Fibroblast of pulmonary artery (primary cell): ENCODE data around the gene IFNA10.
"Not testable (repeated sequence)": the region's sequence is repeated elsewhere in the genome, so short reads cannot be mapped to it uniquely, and the experiment has no call there.

Experiments used
- DNase-seq: peaks from one replicate; pipeline ENCODE4 v3.0.0-alpha.2; 2010; ENCODE audit warnings: low read depth
- H3K4me3 ChIP-seq: replicated peaks from 2 replicates; pipeline ENCODE4 v1.5.1; 2011; ENCODE audit warnings: low read depth, mild to moderate bottlenecking, control low read depth, low read length, moderate library complexity
- TF ChIP-seq, protein P1 (sequence below): IDR thresholded peaks from 2 replicates; pipeline ENCODE4 v1.5.1; 2011; ENCODE audit warnings: mild to moderate bottlenecking, control low read depth, low read length, inconsistent platforms; ENCODE audit errors: missing control alignments

The IFNA10 gene

DNA sequence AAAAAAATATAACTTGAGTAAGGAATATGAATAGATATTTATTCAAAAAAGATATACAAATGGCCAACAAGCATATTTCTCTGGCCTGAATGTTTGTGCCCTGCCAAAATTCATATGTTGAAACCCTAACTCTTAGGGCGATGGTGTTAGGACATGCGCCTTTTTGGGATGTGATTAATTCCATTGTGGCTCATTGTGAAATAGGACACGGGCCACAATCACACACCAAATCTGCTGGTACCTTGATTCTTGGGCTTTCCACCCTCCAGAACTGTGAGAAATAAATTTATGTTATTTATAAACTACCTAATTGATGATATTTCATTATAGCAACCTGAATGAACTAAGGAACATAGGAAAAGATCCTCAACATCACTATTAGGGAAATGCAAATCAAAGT, 34.8 kb downstream of the IFNA10 start:
- TF ChIP-seq, protein P1, sequence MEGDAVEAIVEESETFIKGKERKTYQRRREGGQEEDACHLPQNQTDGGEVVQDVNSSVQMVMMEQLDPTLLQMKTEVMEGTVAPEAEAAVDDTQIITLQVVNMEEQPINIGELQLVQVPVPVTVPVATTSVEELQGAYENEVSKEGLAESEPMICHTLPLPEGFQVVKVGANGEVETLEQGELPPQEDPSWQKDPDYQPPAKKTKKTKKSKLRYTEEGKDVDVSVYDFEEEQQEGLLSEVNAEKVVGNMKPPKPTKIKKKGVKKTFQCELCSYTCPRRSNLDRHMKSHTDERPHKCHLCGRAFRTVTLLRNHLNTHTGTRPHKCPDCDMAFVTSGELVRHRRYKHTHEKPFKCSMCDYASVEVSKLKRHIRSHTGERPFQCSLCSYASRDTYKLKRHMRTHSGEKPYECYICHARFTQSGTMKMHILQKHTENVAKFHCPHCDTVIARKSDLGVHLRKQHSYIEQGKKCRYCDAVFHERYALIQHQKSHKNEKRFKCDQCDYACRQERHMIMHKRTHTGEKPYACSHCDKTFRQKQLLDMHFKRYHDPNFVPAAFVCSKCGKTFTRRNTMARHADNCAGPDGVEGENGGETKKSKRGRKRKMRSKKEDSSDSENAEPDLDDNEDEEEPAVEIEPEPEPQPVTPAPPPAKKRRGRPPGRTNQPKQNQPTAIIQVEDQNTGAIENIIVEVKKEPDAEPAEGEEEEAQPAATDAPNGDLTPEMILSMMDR = no peak
- no peak for DNase-seq
- no peak overlapping the region for H3K4me3 ChIP-seq

DNA sequence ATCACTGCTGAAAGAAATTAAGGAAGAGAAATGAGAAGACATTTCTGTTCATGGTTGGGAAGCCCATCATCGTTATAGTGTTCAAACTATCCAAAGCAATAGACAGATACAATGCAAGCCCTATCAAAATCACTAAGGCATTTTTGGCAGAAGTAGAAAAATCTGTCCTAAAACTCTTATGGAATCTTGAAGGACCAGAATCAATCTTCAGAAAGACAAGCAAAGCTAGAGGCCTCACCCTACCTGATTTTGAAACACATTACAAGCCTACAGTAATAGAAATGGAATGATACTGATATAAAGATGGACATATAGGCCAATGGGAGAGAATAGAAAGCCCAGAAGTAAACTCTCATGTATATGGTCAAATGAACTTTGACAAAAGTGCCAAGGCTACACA, 35.6 kb downstream of the IFNA10 start:
- DNase-seq = no peak
- H3K4me3 ChIP-seq = no peak overlapping the region

DNA sequence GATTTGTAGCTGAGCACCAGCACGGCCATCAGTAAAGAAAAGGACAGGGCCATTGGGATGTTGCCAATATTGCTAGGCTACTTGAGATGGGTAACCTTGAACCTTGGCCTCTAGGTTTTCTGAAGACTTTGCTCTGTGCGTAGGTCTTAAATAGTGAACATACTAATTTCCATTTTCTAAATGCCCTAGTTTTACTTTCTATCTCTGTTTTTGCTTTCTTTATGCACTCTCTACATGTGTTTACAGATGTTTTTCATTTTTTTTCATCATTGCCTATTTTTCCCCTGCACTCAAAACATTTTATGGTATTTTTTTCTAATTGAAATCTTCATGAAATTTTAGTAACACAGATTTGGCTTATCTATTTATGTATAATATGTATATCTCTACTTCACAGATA, 40.4 kb downstream of the IFNA10 start, which contains the start of gene IFNA21:
IFNA21 (minus strand) TSS at position 101 of the 400 bp plus-strand sequence; CDS start at position 53, 48 bp downstream.
- H3K4me3 ChIP-seq, DNase-seq: not testable (repeated sequence)

More for the DNA sequence above, 35.6 kb downstream of the IFNA10 start:
- TF ChIP-seq, protein P1 = no peak

DNA sequence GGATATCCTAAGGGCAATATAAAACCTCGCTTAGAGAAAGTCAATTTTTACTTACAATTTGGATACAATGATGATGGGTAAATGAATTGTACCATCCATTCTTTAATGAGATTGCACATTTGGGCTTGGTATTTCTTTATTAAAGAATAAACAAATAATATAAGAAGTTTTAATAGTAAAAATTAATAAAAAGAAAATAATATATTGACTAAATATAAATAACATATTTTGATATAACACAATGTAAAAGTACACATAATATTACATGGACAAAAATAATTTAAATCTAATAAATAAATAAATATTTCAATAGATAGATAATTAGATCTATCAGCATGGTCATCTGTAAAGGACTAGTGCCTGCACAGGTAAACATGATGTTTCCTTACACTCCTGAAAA, 41.4 kb downstream of the IFNA10 start:
- TF ChIP-seq, protein P1 = no peak
- H3K4me3 ChIP-seq = no peak overlapping the region
- no peak for DNase-seq

DNA sequence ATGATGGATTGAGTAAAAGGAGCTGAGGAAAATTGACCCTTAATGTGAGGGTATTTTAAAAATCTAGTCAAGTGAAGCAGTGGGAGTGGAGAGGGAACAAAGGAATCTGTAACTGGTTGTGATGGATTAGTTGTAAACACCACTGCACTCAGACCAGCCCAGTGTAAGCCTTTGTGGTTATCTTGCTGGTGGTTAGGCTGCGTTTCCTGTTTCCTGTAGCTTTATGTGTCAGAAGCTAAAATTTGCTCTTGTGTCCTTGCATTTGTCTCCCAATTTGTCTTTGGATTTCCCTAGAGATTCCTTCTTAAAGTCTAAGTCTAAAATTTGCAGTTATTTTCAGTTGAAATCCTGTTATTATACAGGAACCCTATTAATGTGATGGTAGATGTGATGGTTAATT, 46.8 kb downstream of the IFNA10 start:
- TF ChIP-seq, protein P1 = no peak
- peak; percentile 64 for DNase-seq
- H3K4me3 ChIP-seq = no peak overlapping the region
